Measurements from ENCODE around the gene GALNTL6. TPM values are rescaled to one million over a fixed set of nuclear protein-coding genes. Genes with fewer than 3 reads are reported as not detected.

GALNTL6 gene
- total RNA-seq, 4 donors from 2014 or later = 0.82 to 0.95 TPM; not detected in 2

DNA sequence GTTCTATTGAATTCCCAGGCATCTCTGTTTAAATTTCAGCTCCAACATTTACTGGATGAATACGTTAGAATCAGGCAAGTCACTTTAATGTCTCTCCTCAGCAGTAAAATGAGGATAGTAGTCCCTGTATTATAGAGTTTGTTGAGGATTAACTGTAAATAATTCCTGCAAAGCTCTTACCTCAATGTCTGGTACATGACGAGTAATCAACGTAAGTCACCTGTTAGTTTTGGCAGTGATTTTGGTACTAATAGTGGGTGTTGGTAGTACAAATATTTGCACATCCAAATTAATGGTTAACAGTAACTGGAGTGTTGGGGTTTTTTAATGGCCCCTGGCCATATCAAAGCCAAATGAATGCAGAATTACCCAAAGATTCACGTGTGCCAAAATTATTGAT, 1165.6 kb downstream of the GALNTL6 start:
- WGBS, 2 donors (ENCODE audit: low coverage in 1 of 2) = 43 to 45% methylated on average over 4 of the region's 4 CpGs
- Histone ChIP-seq H3K9me3 (no peaks in the 10 kb centered on the region), H3K4me1 (peaks cover 0 to 5% (median 2%) of the 10 kb centered on the region in 4 donors), H3K27me3 (no peaks in the 10 kb centered on the region), H3K27ac (no peak overlapping the region), H3K36me3 (no peaks in the 10 kb centered on the region), H3K4me3 (no peak overlapping the region)
- intact Hi-C loops (cut with DNase I; ENCODE audit: low total_unique reads) (no loop called here), in situ Hi-C loops (cut with MboI; ENCODE audit: low pct_ligation_motif_present in 1 of 4, low pct_unique_long_range_greater_than_20kb in 1 of 4, low sequenced_read_pairs in 3 of 4) (no loop called here)
- no peak for DNase-seq
- TF ChIP-seq POLR2A (IDR thresholded peaks at IDR 0.05) = no peak
- no peak for TF ChIP-seq CTCF (IDR thresholded peaks at IDR 0.05)
- no peak for TF ChIP-seq EP300 (IDR thresholded peaks at IDR 0.05; ENCODE audit: low read depth)
- no peak for TF ChIP-seq POLR2AphosphoS5 (IDR thresholded peaks at IDR 0.05)

DNA sequence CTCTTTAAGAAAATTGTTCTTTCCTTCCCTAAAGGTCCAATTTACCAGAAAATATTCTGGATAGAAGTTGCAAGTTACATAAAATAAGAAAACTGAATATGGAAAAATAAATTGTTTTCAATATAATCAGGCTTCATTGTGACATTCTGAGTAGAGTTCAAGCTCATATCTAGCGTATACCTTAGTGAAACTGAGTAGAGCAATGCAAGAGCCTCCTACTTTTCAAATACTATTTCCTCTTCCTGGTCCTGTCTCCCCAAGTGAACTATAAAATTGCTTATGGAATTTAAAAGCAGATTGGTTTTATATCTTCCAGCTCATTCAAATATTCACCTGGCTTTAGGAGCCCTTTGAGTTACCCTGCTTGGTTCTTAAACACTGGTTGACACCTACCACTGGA, 1166.1 kb downstream of the GALNTL6 start:
- Histone ChIP-seq H3K4me3 (no peak overlapping the region), H3K27me3 (no peaks in the 10 kb centered on the region), H3K27ac (no peak overlapping the region), H3K36me3 (no peaks in the 10 kb centered on the region), H3K9me3 (no peaks in the 10 kb centered on the region), H3K4me1 (peaks cover 0 to 5% (median 2%) of the 10 kb centered on the region in 4 donors)
- DNase-seq = no peak
- in situ Hi-C loops (cut with MboI; ENCODE audit: low pct_ligation_motif_present in 1 of 4, low pct_unique_long_range_greater_than_20kb in 1 of 4, low sequenced_read_pairs in 3 of 4) (no loop called here), intact Hi-C loops (cut with DNase I; ENCODE audit: low total_unique reads) (no loop called here)
- 51 to 63% methylated on average over 1 of the region's 1 CpG for WGBS, 2 donors (ENCODE audit: low coverage in 1 of 2)
- no peak for TF ChIP-seq EP300 (IDR thresholded peaks at IDR 0.05; ENCODE audit: low read depth)
- TF ChIP-seq POLR2A (IDR thresholded peaks at IDR 0.05) = no peak
- TF ChIP-seq CTCF (IDR thresholded peaks at IDR 0.05) = no peak
- TF ChIP-seq POLR2AphosphoS5 (IDR thresholded peaks at IDR 0.05) = no peak

DNA sequence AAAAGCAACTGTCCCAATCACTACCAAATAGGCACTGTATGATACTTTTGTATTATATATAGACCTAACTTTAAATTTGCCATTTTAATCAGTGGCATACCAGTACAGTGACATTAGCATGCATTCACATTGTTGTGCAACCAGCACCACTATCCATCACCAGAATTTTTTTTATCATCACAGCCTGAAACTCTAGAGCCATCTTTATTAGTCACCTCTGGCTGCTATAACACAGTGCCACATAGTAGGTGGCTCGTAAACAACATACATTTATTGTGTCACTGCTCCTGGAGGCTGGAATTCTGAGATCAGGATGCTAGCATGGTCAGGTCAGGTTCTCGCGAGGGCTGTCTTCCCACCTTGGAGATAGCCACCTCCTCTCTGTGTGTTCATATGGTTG, 1167.0 kb downstream of the GALNTL6 start:
- intact Hi-C loops (cut with DNase I; ENCODE audit: low total_unique reads) = no loop called here
- in situ Hi-C loops (cut with MboI; ENCODE audit: low pct_ligation_motif_present in 1 of 4, low pct_unique_long_range_greater_than_20kb in 1 of 4, low sequenced_read_pairs in 3 of 4) = no loop called here
- no peaks in the 10 kb centered on the region for H3K9me3 ChIP-seq
- no peaks in the 10 kb centered on the region for H3K27me3 ChIP-seq
- H3K4me1 ChIP-seq = peaks cover 0 to 5% (median 2%) of the 10 kb centered on the region in 4 donors
- H3K36me3 ChIP-seq = no peaks in the 10 kb centered on the region
- no peak for DNase-seq
- no peak for TF ChIP-seq EP300 (IDR thresholded peaks at IDR 0.05; ENCODE audit: low read depth)
- TF ChIP-seq POLR2A (IDR thresholded peaks at IDR 0.05) = no peak
- no peak for TF ChIP-seq POLR2AphosphoS5 (IDR thresholded peaks at IDR 0.05)
- no peak for TF ChIP-seq CTCF (IDR thresholded peaks at IDR 0.05)
- no peak overlapping the region for H3K4me3 ChIP-seq
- no peak overlapping the region for H3K27ac ChIP-seq
- 67 to 94% methylated on average over 3 of the region's 3 CpGs for WGBS, 2 donors (ENCODE audit: low coverage in 1 of 2)

GRCh38 chr4:172982151-172982590, 1169.0 kb downstream of the GALNTL6 start:
- Histone ChIP-seq H3K4me3 (no peak overlapping the region), H3K27me3 (no peaks in the 10 kb centered on the region), H3K36me3 (no peaks in the 10 kb centered on the region), H3K9me3 (no peaks in the 10 kb centered on the region), H3K27ac (no peak overlapping the region), H3K4me1 (peaks cover 0 to 5% (median 2%) of the 10 kb centered on the region in 4 donors)
- intact Hi-C loops (cut with DNase I; ENCODE audit: low total_unique reads) = no loop called here
- in situ Hi-C loops (cut with MboI; ENCODE audit: low pct_ligation_motif_present in 1 of 4, low pct_unique_long_range_greater_than_20kb in 1 of 4, low sequenced_read_pairs in 3 of 4) = no loop called here
- no peak for DNase-seq
- 29 to 33% methylated on average over 1 to 2 of the region's 2 CpGs for WGBS, 2 donors (ENCODE audit: low coverage in 1 of 2)
- TF ChIP-seq POLR2A (IDR thresholded peaks at IDR 0.05) (no peak), POLR2AphosphoS5 (IDR thresholded peaks at IDR 0.05) (no peak), CTCF (IDR thresholded peaks at IDR 0.05) (no peak), EP300 (IDR thresholded peaks at IDR 0.05; ENCODE audit: low read depth) (no peak)
